ENCODE results near the gene TLCD4. TPM values are rescaled to one million over a fixed set of nuclear protein-coding genes. Genes with fewer than 3 reads are reported as not detected.

Gene TLCD4
- total and polyA plus RNA-seq, 2 of the 13 experiments (the other 11 are each of a cell fraction or from before 2014, with no cell fraction given): 4.7 to 14.5 TPM

DNA sequence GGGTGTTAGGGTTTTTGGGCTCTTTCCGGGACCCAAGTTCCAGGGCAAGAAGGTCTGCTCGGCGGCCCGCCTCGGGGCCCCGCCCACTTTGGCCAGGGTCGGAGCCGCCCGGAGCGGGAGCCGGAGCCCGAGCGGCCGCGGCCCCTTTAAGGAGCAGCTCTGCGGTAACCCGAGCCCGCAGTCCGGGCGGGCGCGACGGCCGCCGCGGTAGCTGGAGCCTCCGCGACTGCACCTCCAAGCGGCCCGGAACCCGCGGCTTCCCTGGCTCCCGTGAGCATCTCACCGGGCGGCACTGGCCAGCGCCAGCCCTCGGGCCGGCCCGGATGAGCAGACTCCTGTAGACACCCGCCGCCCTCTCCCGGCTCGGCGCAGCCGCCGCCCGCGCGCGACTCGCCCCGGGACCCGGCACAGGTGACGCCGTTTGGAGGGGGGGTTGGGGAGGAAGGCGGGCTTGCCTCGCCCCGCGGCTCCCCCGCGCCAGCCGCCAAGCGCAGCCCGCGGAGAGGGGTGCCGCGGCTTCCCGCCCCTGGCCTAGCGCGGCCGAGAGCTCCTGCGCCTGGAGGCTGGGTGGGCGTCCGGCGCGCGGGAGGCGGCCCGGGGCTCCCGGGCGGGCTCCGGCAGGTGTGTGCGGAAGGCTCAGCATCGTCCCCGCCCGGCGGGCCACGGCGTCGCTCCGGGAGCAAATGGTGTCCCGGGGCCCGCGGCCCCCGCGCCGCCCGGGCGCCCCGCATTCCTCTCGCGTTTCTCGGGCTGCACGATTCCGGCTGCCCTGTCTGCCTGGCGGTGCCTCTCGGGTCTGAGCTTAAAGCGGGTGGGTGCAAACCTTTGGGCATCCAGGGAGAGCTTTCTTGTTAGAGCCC is at the start of gene TLCD4 (continued):
- TF ChIP-seq ZNF782 (CRISPR knock-in tag; IDR thresholded peaks at IDR 0.05; ENCODE audit: borderline replicate concordance) (no peak), TCF12 (IDR thresholded peaks at IDR 0.05) (no peak), TCF12 (CRISPR knock-in tag; IDR thresholded peaks at IDR 0.05) (no peak; the same call in 1 of the 2 replicates), GATA4 (IDR thresholded peaks at IDR 0.05; ENCODE audit: borderline replicate concordance, low read depth) (no peak), TCF7 (IDR thresholded peaks at IDR 0.05; ENCODE audit: low read depth) (no peak), FOXA3 (CRISPR knock-in tag; IDR thresholded peaks at IDR 0.05) (no peak), RBFOX2 (IDR thresholded peaks at IDR 0.05; ENCODE audit: low read depth, low read length) (peak; percentile 72), SMYD3 (CRISPR knock-in tag; IDR thresholded peaks at IDR 0.05) (no peak), CCDC6 (CRISPR knock-in tag; IDR thresholded peaks at IDR 0.05) (0 out of 2 replicates have a peak, but pooled peaks have one; percentile 4), MAFF (IDR thresholded peaks at IDR 0.05; ENCODE audit: low read depth, low read length) (no peak), PHB2 (IDR thresholded peaks at IDR 0.05; ENCODE audit: partially characterized antibody) (no peak), HNRNPK (IDR thresholded peaks at IDR 0.05; ENCODE audit: low read depth, low read length, poor library complexity, severe bottlenecking) (peak; percentile 58), CBX2 (IDR thresholded peaks at IDR 0.05; ENCODE audit: low read depth, low read length) (no peak), CBX2 (CRISPR knock-in tag; IDR thresholded peaks at IDR 0.05; ENCODE audit: low read depth) (no peak), ZNF510 (CRISPR knock-in tag; IDR thresholded peaks at IDR 0.05; ENCODE audit: low read depth) (0 out of 2 replicates have a peak, but pooled peaks have one; percentile 4), ZFX (CRISPR knock-in tag; IDR thresholded peaks at IDR 0.05; ENCODE audit: low read depth) (peak; percentile 69), KLF9 (CRISPR knock-in tag; IDR thresholded peaks at IDR 0.05; ENCODE audit: low read depth) (no peak), ZNF670 (CRISPR knock-in tag; IDR thresholded peaks at IDR 0.05; ENCODE audit: borderline replicate concordance) (no peak), ZNF530 (CRISPR knock-in tag; IDR thresholded peaks at IDR 0.05; ENCODE audit: low read depth) (no peak)
- TF ChIP-seq, protein P1, sequence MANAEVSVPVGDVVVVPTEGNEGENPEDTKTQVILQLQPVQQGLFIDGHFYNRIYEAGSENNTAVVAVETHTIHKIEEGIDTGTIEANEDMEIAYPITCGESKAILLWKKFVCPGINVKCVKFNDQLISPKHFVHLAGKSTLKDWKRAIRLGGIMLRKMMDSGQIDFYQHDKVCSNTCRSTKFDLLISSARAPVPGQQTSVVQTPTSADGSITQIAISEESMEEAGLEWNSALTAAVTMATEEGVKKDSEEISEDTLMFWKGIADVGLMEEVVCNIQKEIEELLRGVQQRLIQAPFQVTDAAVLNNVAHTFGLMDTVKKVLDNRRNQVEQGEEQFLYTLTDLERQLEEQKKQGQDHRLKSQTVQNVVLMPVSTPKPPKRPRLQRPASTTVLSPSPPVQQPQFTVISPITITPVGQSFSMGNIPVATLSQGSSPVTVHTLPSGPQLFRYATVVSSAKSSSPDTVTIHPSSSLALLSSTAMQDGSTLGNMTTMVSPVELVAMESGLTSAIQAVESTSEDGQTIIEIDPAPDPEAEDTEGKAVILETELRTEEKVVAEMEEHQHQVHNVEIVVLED (CRISPR knock-in tag; IDR thresholded peaks at IDR 0.05; ENCODE audit: borderline replicate concordance): no peak; the same call in 1 of the 2 replicates
- TF ChIP-seq, protein P2, sequence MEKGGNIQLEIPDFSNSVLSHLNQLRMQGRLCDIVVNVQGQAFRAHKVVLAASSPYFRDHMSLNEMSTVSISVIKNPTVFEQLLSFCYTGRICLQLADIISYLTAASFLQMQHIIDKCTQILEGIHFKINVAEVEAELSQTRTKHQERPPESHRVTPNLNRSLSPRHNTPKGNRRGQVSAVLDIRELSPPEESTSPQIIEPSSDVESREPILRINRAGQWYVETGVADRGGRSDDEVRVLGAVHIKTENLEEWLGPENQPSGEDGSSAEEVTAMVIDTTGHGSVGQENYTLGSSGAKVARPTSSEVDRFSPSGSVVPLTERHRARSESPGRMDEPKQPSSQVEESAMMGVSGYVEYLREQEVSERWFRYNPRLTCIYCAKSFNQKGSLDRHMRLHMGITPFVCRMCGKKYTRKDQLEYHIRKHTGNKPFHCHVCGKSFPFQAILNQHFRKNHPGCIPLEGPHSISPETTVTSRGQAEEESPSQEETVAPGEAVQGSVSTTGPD (CRISPR knock-in tag; IDR thresholded peaks at IDR 0.05): no peak
- TF ChIP-seq, protein P3, sequence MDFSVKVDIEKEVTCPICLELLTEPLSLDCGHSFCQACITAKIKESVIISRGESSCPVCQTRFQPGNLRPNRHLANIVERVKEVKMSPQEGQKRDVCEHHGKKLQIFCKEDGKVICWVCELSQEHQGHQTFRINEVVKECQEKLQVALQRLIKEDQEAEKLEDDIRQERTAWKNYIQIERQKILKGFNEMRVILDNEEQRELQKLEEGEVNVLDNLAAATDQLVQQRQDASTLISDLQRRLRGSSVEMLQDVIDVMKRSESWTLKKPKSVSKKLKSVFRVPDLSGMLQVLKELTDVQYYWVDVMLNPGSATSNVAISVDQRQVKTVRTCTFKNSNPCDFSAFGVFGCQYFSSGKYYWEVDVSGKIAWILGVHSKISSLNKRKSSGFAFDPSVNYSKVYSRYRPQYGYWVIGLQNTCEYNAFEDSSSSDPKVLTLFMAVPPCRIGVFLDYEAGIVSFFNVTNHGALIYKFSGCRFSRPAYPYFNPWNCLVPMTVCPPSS (IDR thresholded peaks at IDR 0.05): no peak
- TF ChIP-seq, protein P4, sequence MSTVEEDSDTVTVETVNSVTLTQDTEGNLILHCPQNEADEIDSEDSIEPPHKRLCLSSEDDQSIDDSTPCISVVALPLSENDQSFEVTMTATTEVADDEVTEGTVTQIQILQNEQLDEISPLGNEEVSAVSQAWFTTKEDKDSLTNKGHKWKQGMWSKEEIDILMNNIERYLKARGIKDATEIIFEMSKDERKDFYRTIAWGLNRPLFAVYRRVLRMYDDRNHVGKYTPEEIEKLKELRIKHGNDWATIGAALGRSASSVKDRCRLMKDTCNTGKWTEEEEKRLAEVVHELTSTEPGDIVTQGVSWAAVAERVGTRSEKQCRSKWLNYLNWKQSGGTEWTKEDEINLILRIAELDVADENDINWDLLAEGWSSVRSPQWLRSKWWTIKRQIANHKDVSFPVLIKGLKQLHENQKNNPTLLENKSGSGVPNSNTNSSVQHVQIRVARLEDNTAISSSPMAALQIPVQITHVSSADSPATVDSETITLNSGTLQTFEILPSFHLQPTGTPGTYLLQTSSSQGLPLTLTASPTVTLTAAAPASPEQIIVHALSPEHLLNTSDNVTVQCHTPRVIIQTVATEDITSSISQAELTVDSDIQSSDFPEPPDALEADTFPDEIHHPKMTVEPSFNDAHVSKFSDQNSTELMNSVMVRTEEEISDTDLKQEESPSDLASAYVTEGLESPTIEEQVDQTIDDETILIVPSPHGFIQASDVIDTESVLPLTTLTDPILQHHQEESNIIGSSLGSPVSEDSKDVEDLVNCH (CRISPR knock-in tag; IDR thresholded peaks at IDR 0.05): no peak
- TF ChIP-seq, protein P5, sequence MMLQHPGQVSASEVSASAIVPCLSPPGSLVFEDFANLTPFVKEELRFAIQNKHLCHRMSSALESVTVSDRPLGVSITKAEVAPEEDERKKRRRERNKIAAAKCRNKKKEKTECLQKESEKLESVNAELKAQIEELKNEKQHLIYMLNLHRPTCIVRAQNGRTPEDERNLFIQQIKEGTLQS (CRISPR knock-in tag; IDR thresholded peaks at IDR 0.05): 0 out of 2 replicates have a peak, but pooled peaks have one; percentile 8
